Activated naive CD4-positive, alpha-beta T cell (primary cell): Measurements from ENCODE around the gene SOAT2.
"Not testable (repeated sequence)": the region's sequence is repeated elsewhere in the genome, so short reads cannot be mapped to it uniquely, and the experiment has no call there.

Experiments
- DNase-seq, 4 experiments: peaks; one replicate each; lab custom pipeline; 2025; lab: John Stamatoyannopoulos, UW

Gene SOAT2

GRCh38 chr12:53079226-53080117 lies 23.8 kb upstream of the SOAT2 start, which contains the start of gene SPRYD3:
SPRYD3 (minus strand) TSS chr12:53079390; CDS start chr12:53079333, 57 bp downstream.
- DNase-seq: peak; percentile 92 to 95 (median 94)

- no peak for DNase-seq
These were observed 20.6 kb upstream of the SOAT2 start for GRCh38 chr12:53082637-53083175.

GRCh38 chr12:53086361-53086760 lies 16.9 kb upstream of the SOAT2 start:
- DNase-seq: no peak

- no peak for DNase-seq
These were observed 13.2 kb upstream of the SOAT2 start for GRCh38 chr12:53090105-53090504.

- DNase-seq: no peak
These were observed 12.7 kb upstream of the SOAT2 start for GRCh38 chr12:53090554-53090953.

GRCh38 chr12:53091756-53092155 lies 11.5 kb upstream of the SOAT2 start:
- no peak for DNase-seq

- no peak for DNase-seq
These were observed 9.4 kb upstream of the SOAT2 start for GRCh38 chr12:53093777-53094393.

- DNase-seq: no peak
These were observed 8.9 kb upstream of the SOAT2 start for GRCh38 chr12:53094394-53094787.

GRCh38 chr12:53094796-53095595 lies 8.3 kb upstream of the SOAT2 start:
- DNase-seq: not testable (repeated sequence)

GRCh38 chr12:53095596-53095895 lies 7.7 kb upstream of the SOAT2 start:
- not testable (repeated sequence) for DNase-seq

GRCh38 chr12:53096089-53096741 lies 7.1 kb upstream of the SOAT2 start:
- no peak for DNase-seq

- no peak for DNase-seq
These were observed 6.5 kb upstream of the SOAT2 start for GRCh38 chr12:53096759-53097158.

- DNase-seq: no peak
These were observed 6.1 kb upstream of the SOAT2 start for GRCh38 chr12:53097207-53097563.

GRCh38 chr12:53097564-53098353 lies 5.5 kb upstream of the SOAT2 start, which contains the start of gene IGFBP6:
IGFBP6 (plus strand) TSS chr12:53097667; CDS start chr12:53097718, 51 bp downstream.
- peak in 1 of 4 experiments; percentile 50 for DNase-seq

GRCh38 chr12:53098354-53098981 lies 4.8 kb upstream of the SOAT2 start:
- no peak for DNase-seq

GRCh38 chr12:53099071-53099882 lies 4.0 kb upstream of the SOAT2 start:
- peak; percentile 79 to 86 (median 85) for DNase-seq

GRCh38 chr12:53100466-53101151 lies 2.7 kb upstream of the SOAT2 start:
- DNase-seq: no peak

- no peak for DNase-seq
These were observed 2.0 kb upstream of the SOAT2 start for GRCh38 chr12:53101266-53101665.
